Measurements from ENCODE around the gene CCDC102B. TPM values are rescaled to one million over a fixed set of nuclear protein-coding genes. Genes with fewer than 3 reads are reported as not detected.
"Not testable (repeated sequence)": the region's sequence is repeated elsewhere in the genome, so short reads cannot be mapped to it uniquely, and the experiment has no call there.

CCDC102B gene
- polyA plus RNA-seq, 2 donors, result 0.54 to 0.94 TPM

DNA sequence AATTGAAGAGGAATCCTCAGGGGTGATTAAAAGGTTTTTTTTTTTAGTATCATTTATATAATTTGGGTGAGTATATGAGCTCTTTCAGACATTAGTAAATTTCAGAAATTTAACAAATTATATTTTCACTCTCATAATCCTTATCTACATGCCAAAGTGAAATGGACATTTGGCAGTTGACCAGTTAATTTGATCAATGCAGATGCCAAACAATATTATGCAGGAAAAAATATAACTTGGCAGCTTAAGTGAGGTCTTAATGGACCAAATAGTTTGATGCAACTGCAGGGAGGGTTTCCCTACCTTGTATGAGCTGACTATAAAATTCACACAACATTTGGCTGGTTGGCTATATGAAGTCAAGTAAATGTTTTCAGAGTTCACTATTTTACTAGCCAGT, 185.2 kb downstream of the CCDC102B start:
- Histone ChIP-seq H3K27ac (ENCODE audit: low read depth in 2 of 2, low read length in 1 of 2) (no peak overlapping the region), H3K36me3 (ENCODE audit: control insufficient read depth in 2 of 2, insufficient read depth in 2 of 2, low read length in 1 of 2) (no peaks in the 10 kb centered on the region), H3K9me3 (ENCODE audit: control insufficient read depth in 2 of 2, insufficient read depth in 1 of 2, low read depth in 1 of 2, low read length in 1 of 2) (no peaks in the 10 kb centered on the region), H3K4me3 (ENCODE audit: low read depth in 1 of 2, low read length in 2 of 2) (no peak overlapping the region), H3K4me1 (ENCODE audit: control insufficient read depth in 2 of 2, insufficient read depth in 2 of 2, low read length in 1 of 2) (no peaks in the 10 kb centered on the region), H3K27me3 (ENCODE audit: control insufficient read depth in 1 of 2, insufficient read depth in 2 of 2, low read length in 2 of 2) (no peaks in the 10 kb centered on the region)

- WGBS, 2 donors, result 64 to 69% methylated on average over 2 of the region's 2 CpGs
- no peaks in the 10 kb centered on the region for H3K9me3 ChIP-seq (ENCODE audit: control insufficient read depth in 2 of 2, insufficient read depth in 1 of 2, low read depth in 1 of 2, low read length in 1 of 2)
- no peaks in the 10 kb centered on the region for H3K4me1 ChIP-seq (ENCODE audit: control insufficient read depth in 2 of 2, insufficient read depth in 2 of 2, low read length in 1 of 2)
- H3K4me3 ChIP-seq (ENCODE audit: low read depth in 1 of 2, low read length in 2 of 2), result no peak overlapping the region
- H3K36me3 ChIP-seq (ENCODE audit: control insufficient read depth in 2 of 2, insufficient read depth in 2 of 2, low read length in 1 of 2), result no peaks in the 10 kb centered on the region
- no peaks in the 10 kb centered on the region for H3K27me3 ChIP-seq (ENCODE audit: control insufficient read depth in 1 of 2, insufficient read depth in 2 of 2, low read length in 2 of 2)
- H3K27ac ChIP-seq (ENCODE audit: low read depth in 2 of 2, low read length in 1 of 2), result no peak overlapping the region
Measured at GRCh38 chr18:68984342-68984741, 186.5 kb downstream of the CCDC102B start.

- no peaks in the 10 kb centered on the region for H3K27me3 ChIP-seq (ENCODE audit: control insufficient read depth in 1 of 2, insufficient read depth in 2 of 2, low read length in 2 of 2)
- no peak overlapping the region for H3K4me3 ChIP-seq (ENCODE audit: low read depth in 1 of 2, low read length in 2 of 2)
- H3K9me3 ChIP-seq (ENCODE audit: control insufficient read depth in 2 of 2, insufficient read depth in 1 of 2, low read depth in 1 of 2, low read length in 1 of 2), result no peaks in the 10 kb centered on the region
- H3K27ac ChIP-seq (ENCODE audit: low read depth in 2 of 2, low read length in 1 of 2), result no peak overlapping the region
- no peaks in the 10 kb centered on the region for H3K36me3 ChIP-seq (ENCODE audit: control insufficient read depth in 2 of 2, insufficient read depth in 2 of 2, low read length in 1 of 2)
- WGBS, 2 donors, result 71 to 74% methylated on average over 2 of the region's 2 CpGs
- H3K4me1 ChIP-seq (ENCODE audit: control insufficient read depth in 2 of 2, insufficient read depth in 2 of 2, low read length in 1 of 2), result no peaks in the 10 kb centered on the region
Measured at GRCh38 chr18:68985172-68985820, 187.4 kb downstream of the CCDC102B start.

- H3K36me3 ChIP-seq (ENCODE audit: control insufficient read depth in 2 of 2, insufficient read depth in 2 of 2, low read length in 1 of 2), result no peaks in the 10 kb centered on the region
- no peaks in the 10 kb centered on the region for H3K27me3 ChIP-seq (ENCODE audit: control insufficient read depth in 1 of 2, insufficient read depth in 2 of 2, low read length in 2 of 2)
- no peak overlapping the region for H3K4me3 ChIP-seq (ENCODE audit: low read depth in 1 of 2, low read length in 2 of 2)
- H3K27ac ChIP-seq (ENCODE audit: low read depth in 2 of 2, low read length in 1 of 2), result no peak overlapping the region
- no peaks in the 10 kb centered on the region for H3K4me1 ChIP-seq (ENCODE audit: control insufficient read depth in 2 of 2, insufficient read depth in 2 of 2, low read length in 1 of 2)
- H3K9me3 ChIP-seq (ENCODE audit: control insufficient read depth in 2 of 2, insufficient read depth in 1 of 2, low read depth in 1 of 2, low read length in 1 of 2), result peaks cover 0 to 4% of the 10 kb centered on the region in 2 donors
Measured at GRCh38 chr18:68991286-68991685, 193.4 kb downstream of the CCDC102B start.

- Histone ChIP-seq H3K27me3 (ENCODE audit: control insufficient read depth in 1 of 2, insufficient read depth in 2 of 2, low read length in 2 of 2) (no peaks in the 10 kb centered on the region), H3K27ac (ENCODE audit: low read depth in 2 of 2, low read length in 1 of 2) (no peak overlapping the region), H3K4me1 (ENCODE audit: control insufficient read depth in 2 of 2, insufficient read depth in 2 of 2, low read length in 1 of 2) (no peaks in the 10 kb centered on the region), H3K4me3 (ENCODE audit: low read depth in 1 of 2, low read length in 2 of 2) (no peak overlapping the region), H3K36me3 (ENCODE audit: control insufficient read depth in 2 of 2, insufficient read depth in 2 of 2, low read length in 1 of 2) (no peaks in the 10 kb centered on the region), H3K9me3 (ENCODE audit: control insufficient read depth in 2 of 2, insufficient read depth in 1 of 2, low read depth in 1 of 2, low read length in 1 of 2) (peaks cover 0 to 4% of the 10 kb centered on the region in 2 donors)
- WGBS, 2 donors, result 74% methylated on average over 12 of the region's 12 CpGs
Measured at GRCh38 chr18:68992719-68993482, 195.0 kb downstream of the CCDC102B start.

DNA sequence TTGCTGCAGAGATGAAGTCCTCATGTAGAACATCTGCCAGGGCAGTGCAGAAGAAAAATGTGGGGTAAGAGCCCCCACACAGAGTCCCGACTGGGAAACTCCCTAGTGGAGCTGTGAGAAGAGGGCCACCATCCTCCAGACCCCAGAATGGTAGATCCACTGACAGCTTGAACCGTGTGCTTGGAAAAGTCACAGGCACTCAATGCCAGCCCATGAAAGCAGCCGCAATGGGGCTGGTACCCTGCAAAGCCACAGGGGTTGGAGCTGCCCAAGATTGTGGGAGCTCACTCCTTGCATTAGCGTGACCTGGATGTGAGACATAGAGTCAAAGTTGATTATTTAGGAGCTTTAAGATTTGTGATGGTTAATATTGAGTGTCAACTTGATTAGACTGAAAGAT, 197.8 kb downstream of the CCDC102B start:
- H3K36me3 ChIP-seq (ENCODE audit: control insufficient read depth in 2 of 2, insufficient read depth in 2 of 2, low read length in 1 of 2), result no peaks in the 10 kb centered on the region
- 66 to 69% methylated on average over 4 of the region's 4 CpGs for WGBS, 2 donors
- no peak overlapping the region for H3K27ac ChIP-seq (ENCODE audit: low read depth in 2 of 2, low read length in 1 of 2)
- H3K4me3 ChIP-seq (ENCODE audit: low read depth in 1 of 2, low read length in 2 of 2), result no peak overlapping the region
- peaks cover 0 to 4% of the 10 kb centered on the region in 2 donors for H3K9me3 ChIP-seq (ENCODE audit: control insufficient read depth in 2 of 2, insufficient read depth in 1 of 2, low read depth in 1 of 2, low read length in 1 of 2)
- no peaks in the 10 kb centered on the region for H3K4me1 ChIP-seq (ENCODE audit: control insufficient read depth in 2 of 2, insufficient read depth in 2 of 2, low read length in 1 of 2)
- H3K27me3 ChIP-seq (ENCODE audit: control insufficient read depth in 1 of 2, insufficient read depth in 2 of 2, low read length in 2 of 2), result no peaks in the 10 kb centered on the region

DNA sequence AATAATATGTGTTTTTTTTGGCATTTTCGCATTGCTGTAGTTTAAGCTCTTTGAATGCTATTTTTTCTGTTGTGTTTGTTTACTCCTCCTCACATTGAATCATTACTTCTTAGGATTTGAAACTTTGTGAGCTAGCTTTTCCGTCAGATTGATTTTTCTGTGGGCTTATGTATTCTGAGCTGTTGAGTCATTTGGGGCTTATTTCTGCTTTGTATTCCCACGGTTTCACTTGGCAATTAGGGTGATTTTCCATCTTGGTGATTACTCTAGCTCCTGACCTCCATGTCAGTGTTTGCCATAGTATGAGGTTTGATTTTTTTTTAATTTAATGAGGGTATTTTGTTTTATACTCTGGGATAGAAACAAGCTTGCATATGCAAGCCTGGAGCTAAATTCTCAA, 200.0 kb downstream of the CCDC102B start:
- Histone ChIP-seq H3K27me3 (ENCODE audit: control insufficient read depth in 1 of 2, insufficient read depth in 2 of 2, low read length in 2 of 2) (no peaks in the 10 kb centered on the region), H3K36me3 (ENCODE audit: control insufficient read depth in 2 of 2, insufficient read depth in 2 of 2, low read length in 1 of 2) (no peaks in the 10 kb centered on the region), H3K9me3 (ENCODE audit: control insufficient read depth in 2 of 2, insufficient read depth in 1 of 2, low read depth in 1 of 2, low read length in 1 of 2) (peaks cover 0 to 2% of the 10 kb centered on the region in 2 donors), H3K27ac (ENCODE audit: low read depth in 2 of 2, low read length in 1 of 2) (no peak overlapping the region), H3K4me1 (ENCODE audit: control insufficient read depth in 2 of 2, insufficient read depth in 2 of 2, low read length in 1 of 2) (no peaks in the 10 kb centered on the region), H3K4me3 (ENCODE audit: low read depth in 1 of 2, low read length in 2 of 2) (no peak overlapping the region)
- 56 to 58% methylated on average over 3 of the region's 3 CpGs for WGBS, 2 donors

GRCh38 chr18:69000366-69000765, 202.5 kb downstream of the CCDC102B start:
- Histone ChIP-seq H3K9me3 (ENCODE audit: control insufficient read depth in 2 of 2, insufficient read depth in 1 of 2, low read depth in 1 of 2, low read length in 1 of 2) (no peaks in the 10 kb centered on the region), H3K36me3 (ENCODE audit: control insufficient read depth in 2 of 2, insufficient read depth in 2 of 2, low read length in 1 of 2) (no peaks in the 10 kb centered on the region), H3K27ac (ENCODE audit: low read depth in 2 of 2, low read length in 1 of 2) (no peak overlapping the region), H3K4me3 (ENCODE audit: low read depth in 1 of 2, low read length in 2 of 2) (no peak overlapping the region), H3K27me3 (ENCODE audit: control insufficient read depth in 1 of 2, insufficient read depth in 2 of 2, low read length in 2 of 2) (no peaks in the 10 kb centered on the region), H3K4me1 (ENCODE audit: control insufficient read depth in 2 of 2, insufficient read depth in 2 of 2, low read length in 1 of 2) (no peaks in the 10 kb centered on the region)
- WGBS, 2 donors, result 86 to 89% methylated on average over 1 of the region's 1 CpG

DNA sequence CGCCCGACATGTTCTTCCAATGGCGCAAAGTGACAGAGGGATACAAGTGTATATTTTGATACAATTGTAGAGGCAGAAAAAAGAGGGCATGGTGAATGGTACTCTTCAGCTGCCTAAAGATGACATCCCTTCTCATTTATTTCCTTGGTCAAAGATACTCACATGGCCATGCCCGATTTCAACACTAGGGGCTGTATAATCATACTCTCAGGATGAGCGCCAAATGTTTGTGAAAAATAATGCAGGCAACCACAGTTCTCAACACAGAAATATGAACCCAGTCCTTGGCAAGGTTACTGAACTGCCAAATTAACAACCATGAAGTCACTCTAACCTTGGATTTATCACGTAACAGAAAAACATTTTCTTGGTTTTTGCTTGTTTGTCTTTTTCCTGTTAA, 204.4 kb downstream of the CCDC102B start:
- no peaks in the 10 kb centered on the region for H3K27me3 ChIP-seq (ENCODE audit: control insufficient read depth in 1 of 2, insufficient read depth in 2 of 2, low read length in 2 of 2)
- no peaks in the 10 kb centered on the region for H3K9me3 ChIP-seq (ENCODE audit: control insufficient read depth in 2 of 2, insufficient read depth in 1 of 2, low read depth in 1 of 2, low read length in 1 of 2)
- no peak overlapping the region for H3K4me3 ChIP-seq (ENCODE audit: low read depth in 1 of 2, low read length in 2 of 2)
- WGBS, 2 donors, result 94 to 95% methylated on average over 6 of the region's 6 CpGs
- H3K36me3 ChIP-seq (ENCODE audit: control insufficient read depth in 2 of 2, insufficient read depth in 2 of 2, low read length in 1 of 2), result no peaks in the 10 kb centered on the region
- no peak overlapping the region for H3K27ac ChIP-seq (ENCODE audit: low read depth in 2 of 2, low read length in 1 of 2)
- H3K4me1 ChIP-seq (ENCODE audit: control insufficient read depth in 2 of 2, insufficient read depth in 2 of 2, low read length in 1 of 2), result no peaks in the 10 kb centered on the region

DNA sequence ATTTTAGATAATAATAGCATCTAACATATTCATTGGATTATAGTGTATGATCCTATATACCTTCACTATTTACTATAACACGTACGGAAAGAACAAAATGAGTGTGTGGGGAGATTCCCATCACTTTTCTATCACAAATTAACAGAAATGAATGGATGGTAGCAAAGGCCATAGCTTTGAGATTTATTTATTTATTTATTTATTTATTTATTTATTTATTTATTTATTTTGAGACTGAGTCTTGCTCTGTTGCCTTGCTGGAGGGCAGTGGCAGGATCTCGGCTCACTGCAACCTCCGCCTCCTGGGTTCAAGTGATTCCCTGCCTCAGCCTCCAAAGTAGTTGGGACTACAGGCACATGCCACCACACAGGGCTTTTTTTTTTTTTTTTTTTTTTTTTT, 208.3 kb downstream of the CCDC102B start:
- not testable (repeated sequence) for H3K4me3 ChIP-seq (ENCODE audit: low read depth in 1 of 2, low read length in 2 of 2); H3K9me3 ChIP-seq (ENCODE audit: control insufficient read depth in 2 of 2, insufficient read depth in 1 of 2, low read depth in 1 of 2, low read length in 1 of 2); H3K4me1 ChIP-seq (ENCODE audit: control insufficient read depth in 2 of 2, insufficient read depth in 2 of 2, low read length in 1 of 2); H3K36me3 ChIP-seq (ENCODE audit: control insufficient read depth in 2 of 2, insufficient read depth in 2 of 2, low read length in 1 of 2); H3K27me3 ChIP-seq (ENCODE audit: control insufficient read depth in 1 of 2, insufficient read depth in 2 of 2, low read length in 2 of 2); H3K27ac ChIP-seq (ENCODE audit: low read depth in 2 of 2, low read length in 1 of 2)
- 96 to 98% methylated on average over 4 of the region's 4 CpGs for WGBS, 2 donors
